Neural crest cell (in vitro differentiated cells): ENCODE results near the gene IQCK. TPM values are rescaled to one million over a fixed set of nuclear protein-coding genes. Genes with fewer than 3 reads are reported as not detected.

ENCODE experiments used
- DNase-seq: peaks from one replicate; pipeline ENCODE4 v3.0.0; 2021; ENCODE audit warnings: low read depth, mixed read lengths, low spot score
- H3K27ac Mint-ChIP-seq: one replicate; pipeline ENCODE4 v1.8.0; 2021; ENCODE audit warnings: mild to moderate bottlenecking, mixed read lengths; ENCODE audit not compliant: unreplicated experiment
- H3K27me3 Mint-ChIP-seq: 2 replicates; pipeline ENCODE4 v1.8.0; 2021; ENCODE audit warnings: low read depth, mild to moderate bottlenecking, mixed read lengths
- H3K36me3 Mint-ChIP-seq: 2 replicates; pipeline ENCODE4 v1.8.0; 2021; ENCODE audit warnings: low read depth, mild to moderate bottlenecking, mixed read lengths
- H3K4me1 Mint-ChIP-seq: 2 replicates; pipeline ENCODE4 v1.8.0; 2021; ENCODE audit warnings: mixed read lengths
- H3K4me3 Mint-ChIP-seq: one replicate; pipeline ENCODE4 v1.8.0; 2021; ENCODE audit warnings: mild to moderate bottlenecking, mixed read lengths
- H3K9me3 Mint-ChIP-seq: 2 replicates; pipeline ENCODE4 v1.8.0; 2021; ENCODE audit warnings: mixed read lengths
- total RNA-seq: library from RNA; stranded (reverse); gene quantifications from 2 replicates; pipeline ENCODE4 v1.2.1, GENCODE V29; 2021
- TF ChIP-seq, protein P1 (sequence below): fragments of 200-600 bp; sonication (generic); conservative IDR thresholded peaks from 2 replicates; pipeline ENCODE4 v1.5.0; 2021; ENCODE audit warnings: antibody characterized with exemption, mild to moderate bottlenecking

Gene IQCK
- total RNA-seq, 1 donor from 2014 or later, result 23.7 TPM

DNA sequence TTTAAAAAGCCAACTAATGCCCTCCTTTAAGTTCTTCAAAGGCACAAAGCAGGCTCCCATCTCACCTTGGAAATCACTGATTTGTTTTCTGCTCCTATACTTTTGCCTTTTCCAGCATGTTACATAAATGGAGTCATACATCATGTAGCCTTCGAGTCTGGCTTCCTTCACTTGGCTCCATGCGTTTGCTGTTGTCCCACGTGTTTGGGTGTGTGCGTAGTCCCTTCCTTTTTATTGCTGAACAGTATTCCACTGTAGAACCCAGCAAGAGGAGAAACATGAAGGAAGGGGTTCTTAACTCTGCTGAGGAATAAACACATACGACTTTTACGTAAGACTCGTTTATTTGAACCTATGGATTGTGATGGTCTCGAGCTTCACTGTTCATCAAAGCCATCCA, 84.5 kb downstream of the IQCK start:
- TF ChIP-seq, protein P1, sequence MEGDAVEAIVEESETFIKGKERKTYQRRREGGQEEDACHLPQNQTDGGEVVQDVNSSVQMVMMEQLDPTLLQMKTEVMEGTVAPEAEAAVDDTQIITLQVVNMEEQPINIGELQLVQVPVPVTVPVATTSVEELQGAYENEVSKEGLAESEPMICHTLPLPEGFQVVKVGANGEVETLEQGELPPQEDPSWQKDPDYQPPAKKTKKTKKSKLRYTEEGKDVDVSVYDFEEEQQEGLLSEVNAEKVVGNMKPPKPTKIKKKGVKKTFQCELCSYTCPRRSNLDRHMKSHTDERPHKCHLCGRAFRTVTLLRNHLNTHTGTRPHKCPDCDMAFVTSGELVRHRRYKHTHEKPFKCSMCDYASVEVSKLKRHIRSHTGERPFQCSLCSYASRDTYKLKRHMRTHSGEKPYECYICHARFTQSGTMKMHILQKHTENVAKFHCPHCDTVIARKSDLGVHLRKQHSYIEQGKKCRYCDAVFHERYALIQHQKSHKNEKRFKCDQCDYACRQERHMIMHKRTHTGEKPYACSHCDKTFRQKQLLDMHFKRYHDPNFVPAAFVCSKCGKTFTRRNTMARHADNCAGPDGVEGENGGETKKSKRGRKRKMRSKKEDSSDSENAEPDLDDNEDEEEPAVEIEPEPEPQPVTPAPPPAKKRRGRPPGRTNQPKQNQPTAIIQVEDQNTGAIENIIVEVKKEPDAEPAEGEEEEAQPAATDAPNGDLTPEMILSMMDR, result no peak
- Mint-ChIP-seq H3K4me3 (no peak overlapping the region), H3K27me3 (no peaks in the 10 kb centered on the region), H3K36me3 (peaks cover 13% of the 10 kb centered on the region), H3K27ac (no peak overlapping the region), H3K9me3 (peaks cover 10% of the 10 kb centered on the region), H3K4me1 (peaks cover 6% of the 10 kb centered on the region)
- DNase-seq, result no peak

DNA sequence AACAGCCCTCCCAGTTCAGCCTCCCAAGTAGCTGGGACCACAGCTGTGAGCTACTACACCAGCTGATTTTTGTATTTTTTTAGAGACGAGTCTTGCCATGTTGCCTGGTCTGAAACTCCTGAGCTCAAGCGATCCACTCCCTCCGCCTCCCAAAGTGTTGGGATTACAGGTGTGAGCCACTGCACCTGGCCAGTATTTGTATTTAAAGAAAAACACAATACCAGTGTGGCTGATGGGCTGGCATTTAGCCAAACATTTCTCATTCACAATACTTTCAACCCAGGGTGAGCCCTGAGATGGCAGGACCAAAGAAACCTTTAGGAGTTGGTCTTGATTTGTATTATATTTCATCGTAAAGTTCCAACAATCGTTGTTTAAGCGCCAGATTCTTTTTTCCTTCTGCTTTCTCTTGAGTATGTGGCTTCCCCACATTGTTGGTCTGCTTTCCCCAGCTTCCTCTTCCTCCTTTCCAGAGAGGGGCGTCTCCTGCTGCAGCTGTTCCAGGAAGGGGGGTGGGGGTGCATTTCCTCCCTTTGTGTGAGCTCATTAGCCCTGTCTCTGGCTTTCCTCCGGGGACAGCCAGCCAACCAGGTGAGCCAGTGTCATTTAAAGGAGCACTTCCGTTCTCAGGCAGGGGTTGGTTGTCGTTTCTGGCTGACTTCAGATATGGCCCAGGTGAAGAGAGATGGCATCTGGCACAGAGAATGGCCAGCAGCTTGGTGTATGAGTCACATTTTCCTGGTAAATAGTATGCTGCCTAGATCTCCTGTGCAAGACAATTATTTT, 86.7 kb downstream of the IQCK start:
- Mint-ChIP-seq H3K4me3 (no peak overlapping the region), H3K36me3 (peaks cover 13% of the 10 kb centered on the region), H3K9me3 (peaks cover 10% of the 10 kb centered on the region), H3K4me1 (peaks cover 6% of the 10 kb centered on the region), H3K27me3 (no peaks in the 10 kb centered on the region), H3K27ac (no peak overlapping the region)
- no peak for DNase-seq
- TF ChIP-seq, protein P1, result no peak

DNA sequence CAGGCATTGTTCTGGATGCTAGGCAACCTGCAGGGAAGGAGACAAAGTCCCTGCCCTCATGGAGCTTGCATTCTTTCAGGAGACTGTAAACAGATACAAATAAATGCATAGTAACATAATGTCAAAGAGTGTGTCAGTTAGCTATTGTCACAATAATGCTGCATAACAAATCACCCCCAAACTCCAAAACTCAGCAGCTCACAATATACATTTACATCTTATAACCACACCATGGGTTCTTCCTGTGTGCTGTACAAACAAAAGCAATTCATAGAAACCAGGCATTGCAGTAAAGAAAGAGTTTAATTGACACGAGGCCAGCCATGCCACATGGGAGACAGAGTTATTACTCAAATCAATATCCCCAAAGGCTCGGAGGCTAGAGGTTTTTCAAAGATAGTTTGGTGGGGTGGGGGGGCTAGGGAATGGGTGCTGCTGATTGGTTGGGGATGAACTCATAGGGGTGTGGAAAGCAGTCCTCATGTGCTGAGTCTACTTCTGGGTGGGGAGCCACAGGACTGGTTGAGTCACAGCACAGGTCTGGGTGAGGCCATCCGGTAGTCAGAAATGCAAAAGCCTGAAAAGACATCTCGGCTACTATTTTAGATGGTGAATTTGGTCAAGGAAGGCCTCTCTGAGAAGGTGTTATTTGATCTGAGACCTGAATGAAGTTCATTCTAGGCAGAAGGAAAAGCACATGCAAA, 87.5 kb downstream of the IQCK start:
- H3K4me1 Mint-ChIP-seq, result peaks cover 6% of the 10 kb centered on the region
- H3K27ac Mint-ChIP-seq, result no peak overlapping the region
- peaks cover 10% of the 10 kb centered on the region for H3K9me3 Mint-ChIP-seq
- H3K27me3 Mint-ChIP-seq, result no peaks in the 10 kb centered on the region
- H3K4me3 Mint-ChIP-seq, result no peak overlapping the region
- no peak for DNase-seq
- TF ChIP-seq, protein P1, result no peak
- peaks cover 13% of the 10 kb centered on the region for H3K36me3 Mint-ChIP-seq

DNA sequence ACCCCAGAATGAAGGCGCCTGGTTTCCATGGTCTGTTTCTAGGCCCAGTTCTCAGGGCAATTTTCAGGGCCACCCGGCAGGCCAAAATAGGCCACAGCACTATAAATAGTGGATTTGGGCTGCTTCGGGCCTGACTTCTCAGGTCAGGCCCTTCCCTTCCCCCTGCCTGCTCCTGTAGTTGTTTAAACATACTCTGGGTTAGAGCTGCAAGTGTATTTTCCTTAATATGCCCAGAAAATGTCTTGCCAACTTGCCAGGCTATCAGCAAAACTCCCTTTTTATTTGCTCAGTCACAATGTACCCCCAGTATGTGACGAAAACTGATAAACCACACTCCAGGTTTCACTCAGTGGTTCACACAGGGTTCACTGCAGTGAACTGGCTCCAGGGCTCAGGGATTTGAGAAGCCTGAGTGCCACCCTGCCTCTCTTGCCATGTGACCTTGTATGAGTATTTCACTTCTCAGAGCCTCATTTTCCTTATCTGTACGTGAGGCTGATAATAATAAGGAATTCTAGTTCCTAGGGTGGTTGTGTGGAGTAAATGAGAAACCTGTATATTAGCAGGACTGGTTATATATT, 90.1 kb downstream of the IQCK start:
- H3K4me1 Mint-ChIP-seq, result peaks cover 6% of the 10 kb centered on the region
- H3K9me3 Mint-ChIP-seq, result peaks cover 13% of the 10 kb centered on the region
- DNase-seq, result no peak
- no peak overlapping the region for H3K27ac Mint-ChIP-seq
- no peak overlapping the region for H3K4me3 Mint-ChIP-seq
- H3K36me3 Mint-ChIP-seq, result peaks cover 19% of the 10 kb centered on the region
- no peaks in the 10 kb centered on the region for H3K27me3 Mint-ChIP-seq
- TF ChIP-seq, protein P1, result no peak

DNA sequence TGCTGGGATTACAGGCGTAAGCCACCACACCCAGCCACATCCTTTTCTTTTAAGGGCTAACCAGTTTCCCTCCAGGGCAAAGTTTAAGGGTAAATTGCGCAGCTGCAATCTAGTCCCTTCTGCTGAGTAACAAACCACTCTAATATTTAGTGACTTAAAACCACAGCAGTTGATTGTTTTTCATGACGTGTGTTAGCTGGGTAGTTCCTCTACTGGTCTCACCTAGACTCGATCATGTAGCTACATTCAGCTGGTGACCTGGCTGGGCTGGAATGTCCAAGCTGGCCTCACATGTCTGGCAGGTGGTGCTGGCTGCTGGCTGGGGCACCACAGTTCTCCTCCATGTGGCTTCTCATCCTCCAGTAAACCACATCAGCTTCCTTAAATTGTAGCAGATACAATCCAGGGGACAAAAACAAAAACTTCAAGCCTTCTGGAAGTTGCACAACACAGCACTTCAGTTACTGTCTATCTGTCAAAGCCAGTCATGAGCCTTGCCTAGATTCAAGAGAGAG, 91.1 kb downstream of the IQCK start:
- Mint-ChIP-seq H3K27ac (no peak overlapping the region), H3K4me1 (peaks cover 6% of the 10 kb centered on the region), H3K36me3 (peaks cover 23% of the 10 kb centered on the region), H3K4me3 (no peak overlapping the region), H3K9me3 (peaks cover 17% of the 10 kb centered on the region), H3K27me3 (no peaks in the 10 kb centered on the region)
- TF ChIP-seq, protein P1, result no peak
- DNase-seq, result no peak
